SK-N-SH (cell line): ENCODE results near the gene NTN1. TPM values are rescaled to one million over a fixed set of nuclear protein-coding genes. Genes with fewer than 3 reads are reported as not detected.

Experiments
- CTCF ChIA-PET: fragments of 300-600, 350-600 bp; formaldehyde crosslinking; extraction: SDS; loops from one replicate; lab custom pipeline; 2021; lab: Yijun Ruan, JAX
- POLR2A ChIA-PET: fragments of 350-600 bp; sonication (Branson Sonifier 250); formaldehyde crosslinking; extraction: SDS; loops from one replicate; lab custom pipeline; 2020; ENCODE audit warnings: antibody characterized with exemption, inconsistent platforms; lab: Yijun Ruan, JAX
- DNase-seq: peaks from one replicate; pipeline ENCODE4 v3.0.0; 2012
- H2AFZ ChIP-seq: fragments of 200-600 bp; sonication (generic); 2 replicates; pipeline ENCODE4 v1.8.1; 2016; ENCODE audit warnings: antibody characterized with exemption, mild to moderate bottlenecking, low read depth
- H3F3A ChIP-seq: fragments of 200-600 bp; sonication (generic); replicated peaks from 2 replicates; pipeline ENCODE3; 2016; ENCODE audit warnings: antibody characterized with exemption, mild to moderate bottlenecking; ENCODE audit not compliant: insufficient read depth
- H3K27ac ChIP-seq, 2 experiments: fragments of 200-500 bp in 1 of 2; fragments of 200-600 bp in 1 of 2; sonication (Bioruptor generic) in 1 of 2; sonication (generic), shearing (Covaris generic) in 1 of 2; 2 replicates each; pipeline versions ENCODE4 v1.5.1 to v1.6.1; 2014 to 2016; ENCODE audit warnings: low read depth in 2 of 2, inconsistent platforms in 1 of 2, low read length in 1 of 2, mild to moderate bottlenecking in 1 of 2, mixed read lengths in 1 of 2
- H3K27me3 ChIP-seq: fragments of 200-600 bp; sonication (generic), shearing (Covaris generic); 2 replicates; pipeline ENCODE4 v1.6.1; 2016; ENCODE audit warnings: mixed run types; ENCODE audit not compliant: insufficient read depth
- H3K36me3 ChIP-seq, 2 experiments: fragments of 200-500 bp in 1 of 2; fragments of 200-600 bp in 1 of 2; sonication (Bioruptor generic) in 1 of 2; sonication (generic) in 1 of 2; replicated peaks in 1 of 2; 2 replicates each; pipeline versions ENCODE3 to v1.5.1; 2014 to 2016; ENCODE audit warnings: low read length in 1 of 2, mild to moderate bottlenecking in 1 of 2; ENCODE audit not compliant: insufficient read depth in 2 of 2, control insufficient read depth in 1 of 2
- H3K4me1 ChIP-seq, 2 experiments: fragments of 200-500 bp in 1 of 2; fragments of 200-600 bp in 1 of 2; sonication (Bioruptor generic) in 1 of 2; sonication (generic), shearing (Covaris generic) in 1 of 2; 2 replicates each; pipeline versions ENCODE4 v1.5.1 to v1.6.1; 2014 to 2016; ENCODE audit warnings: low read depth in 1 of 2, low read length in 1 of 2, mixed run types in 1 of 2; ENCODE audit not compliant: insufficient read depth in 2 of 2, control insufficient read depth in 1 of 2
- H3K4me2 ChIP-seq: fragments of 200-600 bp; sonication (generic), shearing (Covaris generic); 2 replicates; pipeline ENCODE4 v1.6.1; 2017; ENCODE audit warnings: mixed run types
- H3K4me3 ChIP-seq, 2 experiments: fragments of 200-500 bp in 1 of 2; fragments of 200-600 bp in 1 of 2; sonication (Bioruptor generic) in 1 of 2; sonication (generic), shearing (Covaris generic) in 1 of 2; 2 replicates each; pipeline versions ENCODE4 v1.5.1 to v1.8.1; 2014 to 2016; ENCODE audit warnings: low read depth in 2 of 2, inconsistent platforms in 1 of 2, low read length in 1 of 2, mild to moderate bottlenecking in 1 of 2, mixed read lengths in 1 of 2, moderate library complexity in 1 of 2
- H3K79me2 ChIP-seq: fragments of 200-600 bp; sonication (generic); 2 replicates; pipeline ENCODE4 v1.8.1; 2017; ENCODE audit warnings: mild to moderate bottlenecking; ENCODE audit not compliant: insufficient read depth
- H3K9ac ChIP-seq: fragments of 200-600 bp; sonication (generic); 2 replicates; pipeline ENCODE4 v1.6.1; 2017; ENCODE audit warnings: mixed run types
- H3K9me2 ChIP-seq: fragments of 200-600 bp; sonication (generic); 2 replicates; pipeline ENCODE4 v1.6.1; 2017; ENCODE audit warnings: mixed run types
- H3K9me3 ChIP-seq: fragments of 200-600 bp; sonication (generic); 2 replicates; pipeline ENCODE4 v1.6.1; 2017; ENCODE audit warnings: mixed run types, mild to moderate bottlenecking, moderate library complexity
- H4K20me1 ChIP-seq: fragments of 200-600 bp; sonication (generic); 2 replicates; pipeline ENCODE4 v1.6.1; 2017; ENCODE audit warnings: mild to moderate bottlenecking, mixed run types; ENCODE audit not compliant: insufficient read depth
- CHD2 ChIP-seq: fragments of 150-350 bp; IDR thresholded peaks from 2 replicates; pipeline ENCODE4 v1.6.1; 2018; ENCODE audit warnings: low read length; ENCODE audit not compliant: partially characterized antibody
- ELF1 ChIP-seq: IDR thresholded peaks from 2 replicates; pipeline ENCODE4 v1.4.0; 2012
- EZH2phosphoT487 ChIP-seq: fragments of 200-600 bp; sonication (generic); IDR thresholded peaks from 2 replicates; pipeline ENCODE4 v1.6.1; 2017; ENCODE audit warnings: low read depth, mixed run types, mild to moderate bottlenecking, antibody characterized with exemption, moderate library complexity, borderline replicate concordance
- FOXJ3 ChIP-seq: sonication (generic); formaldehyde crosslinking; IDR thresholded peaks from 2 replicates; pipeline ENCODE4 v1.5.1; 2020; ENCODE audit warnings: mild to moderate bottlenecking, missing genetic modification reagents
- FOXM1 ChIP-seq: IDR thresholded peaks from 2 replicates; pipeline ENCODE4 v1.4.0; 2012; ENCODE audit warnings: low read depth, mild to moderate bottlenecking
- GATA2 ChIP-seq: sonication (generic); formaldehyde crosslinking; IDR thresholded peaks from 2 replicates; pipeline ENCODE4 v1.5.0; 2020; ENCODE audit warnings: mild to moderate bottlenecking, missing genetic modification reagents
- POLR2AphosphoS5 ChIP-seq: IDR thresholded peaks from 2 replicates; pipeline ENCODE4 v1.6.1; 2012; ENCODE audit warnings: low read depth, low read length
- TEAD4 ChIP-seq: IDR thresholded peaks from 2 replicates; pipeline ENCODE4 v1.4.0; 2012; ENCODE audit warnings: mild to moderate bottlenecking, borderline replicate concordance; ENCODE audit not compliant: insufficient read depth
- YY1 ChIP-seq: IDR thresholded peaks from 2 replicates; pipeline ENCODE4 v1.4.0; 2012; ENCODE audit warnings: low read depth, mild to moderate bottlenecking
- ZBTB33 ChIP-seq: IDR thresholded peaks from 2 replicates; pipeline ENCODE4 v1.4.0; 2012; ENCODE audit warnings: low read depth, borderline replicate concordance
- WGBS: methylation state at CpG from one replicate; pipeline ENCODE4 v1.1.6; 2017; ENCODE audit warnings: low lambda C conversion rate; 5-methylcytosine and 5-hydroxymethylcytosine counted together
- polyA plus RNA-seq, 3 experiments: library from polyadenylated mRNA; depleted of rRNA; stranded (reverse); fragments of >200 nt; gene quantifications; 2 replicates each; pipeline ENCODE4 v1.2.3, GENCODE V29; 2012
- TF ChIP-seq, protein P1 (sequence below): fragments of 200-600 bp; sonication (generic); IDR thresholded peaks from 2 replicates; pipeline ENCODE4 v1.6.1; 2017; ENCODE audit warnings: antibody characterized with exemption, mild to moderate bottlenecking, moderate library complexity
- TF ChIP-seq, protein P2 (sequence below): IDR thresholded peaks from 2 replicates; pipeline ENCODE4 v1.6.1; 2012; ENCODE audit warnings: mild to moderate bottlenecking, low read depth, low read length, moderate library complexity
- TF ChIP-seq, protein P3 (sequence below): IDR thresholded peaks from 2 replicates; pipeline ENCODE4; 2012

Gene NTN1
- polyA plus RNA-seq, 1 of the 3 experiments (the other 2 are of a cell fraction) = 0.05 TPM

GRCh38 chr17:9141425-9141753 lies 120.1 kb downstream of the NTN1 start:
- Histone ChIP-seq H3K9me2 (no peaks in the 10 kb centered on the region), H2AFZ (no peak overlapping the region), H3K79me2 (no peaks in the 10 kb centered on the region), H3K36me3 (no peaks in the 10 kb centered on the region), H3K4me2 (no peak overlapping the region), H3K9me3 (no peaks in the 10 kb centered on the region), H3K27ac (no peak overlapping the region), H3F3A (no peaks in the 10 kb centered on the region), H4K20me1 (no peaks in the 10 kb centered on the region), H3K4me1 (no peaks in the 10 kb centered on the region), H3K9ac (no peak overlapping the region), H3K4me3 (no peak overlapping the region), H3K27me3 (no peaks in the 10 kb centered on the region; the same call in 1 of the 2 replicates)
- ChIA-PET CTCF (no interaction called here), POLR2A (no interaction called here)
- no peak for TF ChIP-seq GATA2 (CRISPR knock-in tag)
- TF ChIP-seq ELF1 = no peak
- no peak for TF ChIP-seq ZBTB33
- TF ChIP-seq, protein P1, sequence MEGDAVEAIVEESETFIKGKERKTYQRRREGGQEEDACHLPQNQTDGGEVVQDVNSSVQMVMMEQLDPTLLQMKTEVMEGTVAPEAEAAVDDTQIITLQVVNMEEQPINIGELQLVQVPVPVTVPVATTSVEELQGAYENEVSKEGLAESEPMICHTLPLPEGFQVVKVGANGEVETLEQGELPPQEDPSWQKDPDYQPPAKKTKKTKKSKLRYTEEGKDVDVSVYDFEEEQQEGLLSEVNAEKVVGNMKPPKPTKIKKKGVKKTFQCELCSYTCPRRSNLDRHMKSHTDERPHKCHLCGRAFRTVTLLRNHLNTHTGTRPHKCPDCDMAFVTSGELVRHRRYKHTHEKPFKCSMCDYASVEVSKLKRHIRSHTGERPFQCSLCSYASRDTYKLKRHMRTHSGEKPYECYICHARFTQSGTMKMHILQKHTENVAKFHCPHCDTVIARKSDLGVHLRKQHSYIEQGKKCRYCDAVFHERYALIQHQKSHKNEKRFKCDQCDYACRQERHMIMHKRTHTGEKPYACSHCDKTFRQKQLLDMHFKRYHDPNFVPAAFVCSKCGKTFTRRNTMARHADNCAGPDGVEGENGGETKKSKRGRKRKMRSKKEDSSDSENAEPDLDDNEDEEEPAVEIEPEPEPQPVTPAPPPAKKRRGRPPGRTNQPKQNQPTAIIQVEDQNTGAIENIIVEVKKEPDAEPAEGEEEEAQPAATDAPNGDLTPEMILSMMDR = no peak
- TF ChIP-seq FOXM1 = no peak
- TF ChIP-seq, protein P2, sequence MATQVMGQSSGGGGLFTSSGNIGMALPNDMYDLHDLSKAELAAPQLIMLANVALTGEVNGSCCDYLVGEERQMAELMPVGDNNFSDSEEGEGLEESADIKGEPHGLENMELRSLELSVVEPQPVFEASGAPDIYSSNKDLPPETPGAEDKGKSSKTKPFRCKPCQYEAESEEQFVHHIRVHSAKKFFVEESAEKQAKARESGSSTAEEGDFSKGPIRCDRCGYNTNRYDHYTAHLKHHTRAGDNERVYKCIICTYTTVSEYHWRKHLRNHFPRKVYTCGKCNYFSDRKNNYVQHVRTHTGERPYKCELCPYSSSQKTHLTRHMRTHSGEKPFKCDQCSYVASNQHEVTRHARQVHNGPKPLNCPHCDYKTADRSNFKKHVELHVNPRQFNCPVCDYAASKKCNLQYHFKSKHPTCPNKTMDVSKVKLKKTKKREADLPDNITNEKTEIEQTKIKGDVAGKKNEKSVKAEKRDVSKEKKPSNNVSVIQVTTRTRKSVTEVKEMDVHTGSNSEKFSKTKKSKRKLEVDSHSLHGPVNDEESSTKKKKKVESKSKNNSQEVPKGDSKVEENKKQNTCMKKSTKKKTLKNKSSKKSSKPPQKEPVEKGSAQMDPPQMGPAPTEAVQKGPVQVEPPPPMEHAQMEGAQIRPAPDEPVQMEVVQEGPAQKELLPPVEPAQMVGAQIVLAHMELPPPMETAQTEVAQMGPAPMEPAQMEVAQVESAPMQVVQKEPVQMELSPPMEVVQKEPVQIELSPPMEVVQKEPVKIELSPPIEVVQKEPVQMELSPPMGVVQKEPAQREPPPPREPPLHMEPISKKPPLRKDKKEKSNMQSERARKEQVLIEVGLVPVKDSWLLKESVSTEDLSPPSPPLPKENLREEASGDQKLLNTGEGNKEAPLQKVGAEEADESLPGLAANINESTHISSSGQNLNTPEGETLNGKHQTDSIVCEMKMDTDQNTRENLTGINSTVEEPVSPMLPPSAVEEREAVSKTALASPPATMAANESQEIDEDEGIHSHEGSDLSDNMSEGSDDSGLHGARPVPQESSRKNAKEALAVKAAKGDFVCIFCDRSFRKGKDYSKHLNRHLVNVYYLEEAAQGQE = no peak
- TF ChIP-seq, protein P3, sequence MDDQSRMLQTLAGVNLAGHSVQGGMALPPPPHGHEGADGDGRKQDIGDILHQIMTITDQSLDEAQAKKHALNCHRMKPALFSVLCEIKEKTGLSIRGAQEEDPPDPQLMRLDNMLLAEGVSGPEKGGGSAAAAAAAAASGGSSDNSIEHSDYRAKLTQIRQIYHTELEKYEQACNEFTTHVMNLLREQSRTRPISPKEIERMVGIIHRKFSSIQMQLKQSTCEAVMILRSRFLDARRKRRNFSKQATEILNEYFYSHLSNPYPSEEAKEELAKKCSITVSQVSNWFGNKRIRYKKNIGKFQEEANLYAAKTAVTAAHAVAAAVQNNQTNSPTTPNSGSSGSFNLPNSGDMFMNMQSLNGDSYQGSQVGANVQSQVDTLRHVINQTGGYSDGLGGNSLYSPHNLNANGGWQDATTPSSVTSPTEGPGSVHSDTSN = no peak
- TF ChIP-seq YY1 = no peak
- TF ChIP-seq TEAD4 = no peak
- no peak for TF ChIP-seq FOXJ3
- TF ChIP-seq POLR2AphosphoS5 = no peak
- TF ChIP-seq CHD2 = no peak
- TF ChIP-seq EZH2phosphoT487 = no peak
- WGBS = 61% methylated on average over 4 of the region's 4 CpGs
- no peak for DNase-seq
